B cell (primary cell): ENCODE data around the gene NFAM1.

Source experiments
- CTCF ChIP-seq: fragments of 200-600 bp; IDR thresholded peaks from one replicate; pipeline ENCODE4 v1.8.0; 2022; ENCODE audit warnings: antibody characterized with exemption, mild to moderate bottlenecking
- EZH2 ChIP-seq: IDR thresholded peaks from 2 replicates; pipeline ENCODE4 v1.6.1; 2012; ENCODE audit warnings: borderline replicate concordance, low read depth, mild to moderate bottlenecking, moderate library complexity, low read length; ENCODE audit not compliant: insufficient read depth, poor library complexity, severe bottlenecking

GRCh38 chr22:42363892-42364291 is 68.3 kb downstream of the NFAM1 start:
- TF ChIP-seq CTCF, result no peak
- TF ChIP-seq EZH2, result no peak
